ENCODE data around the gene CSF1.

CSF1 gene

GRCh38 chr1:109894823-109895719 is 15.6 kb upstream of the CSF1 start:
- no peak overlapping the region for H3K27ac ChIP-seq
- TF ChIP-seq CTCF (conservative IDR thresholded peaks at IDR 0.05; ENCODE audit: low read depth), result no peak
- POLR2A ChIA-PET (ENCODE audit: low non-redundant PET), result no interaction called here
- CTCF ChIA-PET, result no interaction called here
- DNase-seq (ENCODE audit: low spot score), result no peak

- peak; percentile 39 for DNase-seq (ENCODE audit: low spot score)
- no peak for TF ChIP-seq CTCF (conservative IDR thresholded peaks at IDR 0.05; ENCODE audit: low read depth)
- ChIA-PET POLR2A (ENCODE audit: low non-redundant PET) (no interaction called here), CTCF (interaction anchor here (0.6 to 0.8 kb wide), 2 partner anchors 8 to 92 kb away, joined by 3 read pairs; no protein-coding TSS in a partner anchor)
- no peak overlapping the region for H3K27ac ChIP-seq
Measured at GRCh38 chr1:109895720-109896504, 14.7 kb upstream of the CSF1 start.

- DNase-seq (ENCODE audit: low spot score), result no peak
- H3K27ac ChIP-seq, result no peak overlapping the region
- POLR2A ChIA-PET (ENCODE audit: low non-redundant PET), result no interaction called here
- CTCF ChIA-PET, result interaction anchor here (0.6 to 0.8 kb wide), 2 partner anchors 9 to 92 kb away, joined by 3 read pairs; no protein-coding TSS in a partner anchor
- TF ChIP-seq CTCF (conservative IDR thresholded peaks at IDR 0.05; ENCODE audit: low read depth), result no peak
Measured at GRCh38 chr1:109896681-109897080, 14.0 kb upstream of the CSF1 start.

- no peak overlapping the region for H3K27ac ChIP-seq
- no peak for DNase-seq (ENCODE audit: low spot score)
- CTCF ChIA-PET, result interaction anchor here (0.7 kb wide), 1 partner anchor 256 kb away, joined by 4 read pairs; no protein-coding TSS in a partner anchor
- no peak for TF ChIP-seq CTCF (conservative IDR thresholded peaks at IDR 0.05; ENCODE audit: low read depth)
- POLR2A ChIA-PET (ENCODE audit: low non-redundant PET), result no interaction called here
Measured at GRCh38 chr1:109897259-109897955, 13.2 kb upstream of the CSF1 start.

GRCh38 chr1:109898842-109899241 is 11.8 kb upstream of the CSF1 start:
- POLR2A ChIA-PET (ENCODE audit: low non-redundant PET), result no interaction called here

More at GRCh38 chr1:109898842-109899241, 11.8 kb upstream of the CSF1 start:
- DNase-seq (ENCODE audit: low spot score), result no peak
- CTCF ChIA-PET, result no interaction called here
- no peak for TF ChIP-seq CTCF (conservative IDR thresholded peaks at IDR 0.05; ENCODE audit: low read depth)
- no peak overlapping the region for H3K27ac ChIP-seq

All from RWPE1 (cell line).